Esophagus squamous epithelium (tissue), 5 donors: ENCODE results near the gene CABP2. TPM values are rescaled to one million over a fixed set of nuclear protein-coding genes. Genes with fewer than 3 reads are reported as not detected.

Experiments used
- DNase-seq: peaks from one replicate; lab custom pipeline; 2025; lab: John Stamatoyannopoulos, UW
- H3K27ac ChIP-seq, 4 donors: fragments of 200-600 bp; sonication (generic); one replicate each; pipeline ENCODE4 v1.5.1; 2016 to 2019; ENCODE audit warnings: mild to moderate bottlenecking in 1 of 4
- H3K27me3 ChIP-seq, 4 donors: fragments of 200-600 bp; sonication (generic); 1 replicate in 3 of 4; 2 replicates in 1 of 4; pipeline versions ENCODE4 v1.5.1 to v1.6.0; 2017 to 2021; ENCODE audit warnings: antibody characterized with exemption in 1 of 4
- H3K36me3 ChIP-seq, 3 donors: fragments of 200-600 bp; sonication (generic); one replicate each; pipeline ENCODE4 v1.5.1; 2016 to 2019
- H3K4me1 ChIP-seq, 3 donors: fragments of 200-600 bp; sonication (generic); one replicate each; pipeline ENCODE4 v1.5.1; 2017 to 2019
- H3K4me3 ChIP-seq, 4 donors: fragments of 200-600 bp; sonication (generic); 1 replicate in 3 of 4; 2 replicates in 1 of 4; pipeline ENCODE4 v1.5.1; 2016 to 2019; ENCODE audit warnings: mild to moderate bottlenecking in 2 of 4, moderate library complexity in 1 of 4
- H3K9me3 ChIP-seq, 3 donors: fragments of 200-600 bp; sonication (generic); one replicate each; pipeline ENCODE4 v1.5.1; 2016 to 2019
- CTCF ChIP-seq, 6 experiments: fragments of 450-650 bp in 4 of 6; fragments of 200-600 bp in 2 of 6; sonication (generic) in 2 of 6; IDR thresholded peaks; one replicate each; pipeline ENCODE4 v1.5.1; 2016 to 2019; ENCODE audit warnings: antibody characterized with exemption in 6 of 6, mild to moderate bottlenecking in 4 of 6, moderate library complexity in 4 of 6
- POLR2A ChIP-seq, 4 donors: fragments of 450-650 bp; IDR thresholded peaks; one replicate each; pipeline ENCODE4 v1.6.1; 2017; ENCODE audit warnings: antibody characterized with exemption in 4 of 4, mild to moderate bottlenecking in 4 of 4, moderate library complexity in 3 of 4
- WGBS, 2 donors: methylation state at CpG; one replicate each; pipeline ENCODE4 v1.1.5; 2018; 5-methylcytosine and 5-hydroxymethylcytosine counted together
- intact Hi-C: fragments of 100-400 bp; cut with DNase I; formaldehyde crosslinking; loops from one replicate; pipeline ENCODE4 v1.15.0; 2022
- total RNA-seq, 4 donors: library from RNA; depleted of rRNA; stranded (reverse); fragments of >200 nt; gene quantifications; one replicate each; pipeline ENCODE4 v1.1.0, GENCODE V29; 2016
- donor health status: DM: yes; HTN: yes; CAD: no.

The CABP2 gene
- total RNA-seq, 4 donors from 2014 or later: not detected

GRCh38 chr11:67508486-67509121 lies 14.6 kb downstream of the CABP2 start:
- peaks cover 30 to 51% (median 42%) of the 10 kb centered on the region in 3 donors for H3K4me1 ChIP-seq
- no peaks in the 10 kb centered on the region for H3K9me3 ChIP-seq

GRCh38 chr11:67507864-67508485 lies 15.3 kb downstream of the CABP2 start, which contains the start of gene CDK2AP2:
Gene CDK2AP2 (minus strand): TSS chr11:67508162. CDS start chr11:67508082, 80 bp downstream.
- DNase-seq: peak; percentile 95
- TF ChIP-seq CTCF (IDR thresholded peaks at IDR 0.05) (peak in 2 of 6 experiments; percentile 9 to 23), POLR2A (IDR thresholded peaks at IDR 0.05) (peak in 3 of 4 donors; percentile 83 to 97 (median 95))
- Histone ChIP-seq H3K4me1 (peaks cover 32 to 57% (median 47%) of the 10 kb centered on the region in 3 donors), H3K27me3 (peaks cover 0 to 49% (median 0%) of the 10 kb centered on the region in 4 donors), H3K27ac (peak within 1 kb of the TSS; percentile 96 to 99 (median 98)), H3K36me3 (peaks cover 0 to 6% (median 0%) of the 10 kb centered on the region in 3 donors), H3K9me3 (no peaks in the 10 kb centered on the region), H3K4me3 (peak within 1 kb of the TSS; percentile 68 to 90 (median 76))
- intact Hi-C loops: no loop called here
- WGBS, 2 donors: no CpG with 5 or more reads among the region's 57 CpGs

More at GRCh38 chr11:67508486-67509121, 14.6 kb downstream of the CABP2 start:
- H3K27me3 ChIP-seq: peaks cover 0 to 49% (median 0%) of the 10 kb centered on the region in 4 donors
- intact Hi-C loops: no loop called here
- TF ChIP-seq CTCF (IDR thresholded peaks at IDR 0.05) (peak in 1 of 6 experiments; percentile 7), POLR2A (IDR thresholded peaks at IDR 0.05) (peak in 2 of 4 donors; percentile 21 to 69)
- H3K4me3 ChIP-seq: peak overlapping the region; percentile 68 to 90 (median 76)
- H3K36me3 ChIP-seq: peaks cover 0 to 6% (median 0%) of the 10 kb centered on the region in 3 donors
- peak overlapping the region; percentile 96 to 99 (median 98) for H3K27ac ChIP-seq
- peak; percentile 80 for DNase-seq
- 2 to 3% methylated on average over 8 to 20 of the region's 57 CpGs for WGBS, 2 donors

- TF ChIP-seq POLR2A (IDR thresholded peaks at IDR 0.05) (no peak), CTCF (IDR thresholded peaks at IDR 0.05) (no peak)
- no peak for DNase-seq
- intact Hi-C loops: no loop called here
- Histone ChIP-seq H3K27me3 (peaks cover 0 to 49% (median 0%) of the 10 kb centered on the region in 4 donors), H3K9me3 (no peaks in the 10 kb centered on the region), H3K4me3 (peak overlapping the region; percentile 68 to 90 (median 76)), H3K4me1 (peaks cover 32 to 57% (median 47%) of the 10 kb centered on the region in 3 donors), H3K36me3 (peaks cover 0 to 12% (median 0%) of the 10 kb centered on the region in 3 donors), H3K27ac (peak overlapping the region; percentile 96 to 99 (median 98))
- 69% methylated on average over 2 of the region's 33 CpGs; no CpG with 5 or more reads in 1 of the 2 donors for WGBS, 2 donors
Observed at GRCh38 chr11:67507242-67507863, 15.9 kb downstream of the CABP2 start.

GRCh38 chr11:67506426-67507051 lies 16.7 kb downstream of the CABP2 start:
- Histone ChIP-seq H3K9me3 (no peaks in the 10 kb centered on the region), H3K27ac (peak overlapping the region; percentile 96 to 99 (median 98)), H3K36me3 (peaks cover 4 to 20% (median 7%) of the 10 kb centered on the region in 3 donors), H3K4me3 (peak overlapping the region in 3 of 4 donors; percentile 68 to 90 (median 72)), H3K27me3 (peaks cover 0 to 48% (median 0%) of the 10 kb centered on the region in 4 donors), H3K4me1 (peaks cover 32 to 57% (median 47%) of the 10 kb centered on the region in 3 donors)
- TF ChIP-seq CTCF (IDR thresholded peaks at IDR 0.05) (peak in 1 of 6 experiments; percentile 14), POLR2A (IDR thresholded peaks at IDR 0.05) (no peak)
- intact Hi-C loops: no loop called here
- 57 to 58% methylated on average over 5 to 6 of the region's 16 CpGs for WGBS, 2 donors
- DNase-seq: no peak
